PFSK-1 (cell line): ENCODE data around the gene MRPS18B.

ENCODE experiments used
- FOXP2 ChIP-seq: optimal IDR thresholded peaks from 2 replicates; pipeline ENCODE3; 2011; ENCODE audit warnings: borderline replicate concordance, control low read depth, inconsistent platforms; ENCODE audit not compliant: insufficient read depth; ENCODE audit errors: extremely low read length, extremely low read depth
- POLR2AphosphoS5 ChIP-seq: IDR thresholded peaks from 2 replicates; pipeline ENCODE4 v1.6.1; 2012; ENCODE audit warnings: low read depth, mild to moderate bottlenecking, control low read depth, low read length, moderate library complexity
- REST ChIP-seq, 2 experiments: IDR thresholded peaks; 2 replicates each; pipeline versions ENCODE4 v1.6.1 to v1.8.0; 2011 to 2012; ENCODE audit warnings: low read depth in 2 of 2, low read length in 2 of 2, control low read depth in 1 of 2, inconsistent platforms in 1 of 2, mild to moderate bottlenecking in 1 of 2, moderate library complexity in 1 of 2; ENCODE audit not compliant: insufficient read depth in 1 of 2
- TAF1 ChIP-seq: IDR thresholded peaks from 2 replicates; pipeline ENCODE4 v1.6.1; 2012; ENCODE audit warnings: low read length, control low read depth, borderline replicate concordance; ENCODE audit not compliant: insufficient read depth

DNA sequence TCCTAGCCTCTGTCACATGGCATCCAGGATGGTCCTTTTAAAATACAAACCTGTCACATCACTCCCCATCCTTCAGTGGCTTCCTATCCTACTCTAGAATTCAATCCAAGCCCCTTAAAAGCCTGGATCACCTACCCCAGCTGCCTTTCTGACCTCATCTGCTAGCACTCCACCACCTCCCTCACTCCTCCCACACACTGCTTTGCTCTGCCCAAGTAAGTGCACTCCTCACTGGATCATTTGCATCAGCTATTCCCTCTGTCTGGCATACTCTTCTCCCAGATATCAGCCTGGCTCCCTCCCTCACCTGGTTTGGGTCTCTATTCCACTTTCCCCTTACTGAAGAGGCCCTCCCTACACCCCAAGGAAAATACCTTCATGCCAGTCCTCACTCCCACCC, 39.8 kb downstream of the MRPS18B start:
- TF ChIP-seq POLR2AphosphoS5: no peak
- no peak for TF ChIP-seq TAF1
- no peak for TF ChIP-seq REST (IDR thresholded peaks at IDR 0.05; ENCODE audit: insufficient read depth in 1 of 2, low read depth in 2 of 2, low read length in 2 of 2)
- no peak for TF ChIP-seq FOXP2
